HepG2 (cell line): Measurements from ENCODE around the gene FBXO24. TPM values are rescaled to one million over a fixed set of nuclear protein-coding genes. Genes with fewer than 3 reads are reported as not detected.

ENCODE experiments used
- CBX5 ChIP-seq: sonication (generic); formaldehyde crosslinking; IDR thresholded peaks from 2 replicates; pipeline ENCODE4 v1.4.0; 2020; ENCODE audit warnings: missing genetic modification reagents, borderline replicate concordance
- FOXK2 ChIP-seq: fragments of 450-650 bp; IDR thresholded peaks from 2 replicates; pipeline ENCODE4 v1.6.1; 2016
- HNRNPL ChIP-seq: fragments of 200-400 bp; formaldehyde crosslinking; IDR thresholded peaks from 2 replicates; pipeline ENCODE4 v1.6.1; 2017; ENCODE audit warnings: mild to moderate bottlenecking, low read depth, low read length
- HOXA3 ChIP-seq: sonication (generic); formaldehyde crosslinking; IDR thresholded peaks from 2 replicates; pipeline ENCODE4 v1.5.0; 2020; ENCODE audit warnings: missing genetic modification reagents
- ISX ChIP-seq: sonication (generic); formaldehyde crosslinking; conservative IDR thresholded peaks from 2 replicates; pipeline ENCODE4 v1.5.0; 2020; ENCODE audit warnings: missing genetic modification reagents
- KDM1A ChIP-seq: IDR thresholded peaks from 2 replicates; pipeline ENCODE4 v1.6.1; 2016; ENCODE audit warnings: missing compliant biosample characterization
- NFE2 ChIP-seq: sonication (generic); formaldehyde crosslinking; IDR thresholded peaks from 2 replicates; pipeline ENCODE4 v1.4.0; 2020; ENCODE audit warnings: missing genetic modification reagents
- SIX4 ChIP-seq: sonication (generic); formaldehyde crosslinking; IDR thresholded peaks from 2 replicates; pipeline ENCODE4 v1.4.0; 2020; ENCODE audit warnings: missing genetic modification reagents
- SMAD1 ChIP-seq: sonication (generic); formaldehyde crosslinking; IDR thresholded peaks from 2 replicates; pipeline ENCODE4 v1.4.0; 2020; ENCODE audit warnings: missing genetic modification reagents, low read depth, mild to moderate bottlenecking, borderline replicate concordance
- TOPORS ChIP-seq: sonication (generic); formaldehyde crosslinking; IDR thresholded peaks from 2 replicates; pipeline ENCODE4 v1.8.0; 2023; ENCODE audit warnings: mild to moderate bottlenecking, missing genetic modification reagents
- ZBTB7A ChIP-seq: sonication (generic); formaldehyde crosslinking; IDR thresholded peaks from 2 replicates; pipeline ENCODE4 v1.8.0; 2022; ENCODE audit warnings: mild to moderate bottlenecking, missing genetic modification reagents
- ZFP82 ChIP-seq: sonication (generic); formaldehyde crosslinking; IDR thresholded peaks from 2 replicates; pipeline ENCODE4 v1.5.1; 2020; ENCODE audit warnings: mild to moderate bottlenecking, missing genetic modification reagents, borderline replicate concordance
- ZFP91 ChIP-seq: sonication (generic); formaldehyde crosslinking; IDR thresholded peaks from 2 replicates; pipeline ENCODE4 v1.9.0; 2022; ENCODE audit warnings: missing genetic modification reagents, mild to moderate bottlenecking, borderline replicate concordance
- ZNF251 ChIP-seq: sonication (generic); formaldehyde crosslinking; IDR thresholded peaks from 2 replicates; pipeline ENCODE4 v1.9.0; 2021; ENCODE audit warnings: mild to moderate bottlenecking, missing genetic modification reagents
- ZNF282 ChIP-seq: fragments of 450-650 bp; IDR thresholded peaks from 2 replicates; pipeline ENCODE4 v1.6.1; 2018; ENCODE audit not compliant: partially characterized antibody
- ZNF501 ChIP-seq: sonication (generic); formaldehyde crosslinking; IDR thresholded peaks from 2 replicates; pipeline ENCODE4 v1.5.1; 2020; ENCODE audit warnings: mild to moderate bottlenecking, moderate library complexity, missing genetic modification reagents
- ZNF83 ChIP-seq: sonication (generic); formaldehyde crosslinking; IDR thresholded peaks from 2 replicates; pipeline ENCODE4 v1.4.0; 2020; ENCODE audit warnings: missing genetic modification reagents, mild to moderate bottlenecking, borderline replicate concordance
- ZNF878 ChIP-seq: sonication (generic); formaldehyde crosslinking; IDR thresholded peaks from 2 replicates; pipeline ENCODE4 v1.8.1; 2023; ENCODE audit warnings: mild to moderate bottlenecking, missing genetic modification reagents, moderate library complexity
- polyA plus RNA-seq, 8 experiments: library from polyadenylated mRNA; depleted of rRNA in 3 of 8; stranded (reverse) in 7 of 8; unstranded in 1 of 8; fragments of >200 nt; fragmentation: Illumina TruSeq in 4 of 8; extraction: Trizol in 4 of 8; gene quantifications; 2 replicates each; pipeline versions ENCODE4 v1.2.1 to v1.2.3, GENCODE V29; 2011 to 2016; ENCODE audit warnings: low read depth in 4 of 8, missing spikeins in 1 of 8, mixed read lengths in 1 of 8; ENCODE audit not compliant: insufficient read depth in 1 of 8
- total RNA-seq, 5 experiments: library from RNA; depleted of rRNA; stranded (reverse); fragments of >200 nt; fragmentation: Illumina TruSeq; extraction: Trizol; gene quantifications; 2 replicates each; pipeline ENCODE4 v1.2.3, GENCODE V29; 2016; ENCODE audit warnings: low read depth in 1 of 5
- TF ChIP-seq, protein P1 (sequence below): fragments of 450-650 bp; IDR thresholded peaks from 2 replicates; pipeline ENCODE4 v1.6.1; 2017; ENCODE audit warnings: mild to moderate bottlenecking
- TF ChIP-seq, protein P2 (sequence below): sonication (generic); formaldehyde crosslinking; IDR thresholded peaks from 2 replicates; pipeline ENCODE4 v1.5.0; 2020; ENCODE audit warnings: missing genetic modification reagents

Gene FBXO24
- total and polyA plus RNA-seq, 2 of the 13 experiments (the other 11 are each of a cell fraction or from before 2014, with no cell fraction given) = 0.20 to 0.55 TPM

- 0 out of 2 replicates have a peak, but pooled peaks have one; percentile 3 for TF ChIP-seq SMAD1 (CRISPR knock-in tag)
- TF ChIP-seq ZNF878 = no peak
- no peak for TF ChIP-seq TOPORS (CRISPR knock-in tag)
- TF ChIP-seq, protein P1, sequence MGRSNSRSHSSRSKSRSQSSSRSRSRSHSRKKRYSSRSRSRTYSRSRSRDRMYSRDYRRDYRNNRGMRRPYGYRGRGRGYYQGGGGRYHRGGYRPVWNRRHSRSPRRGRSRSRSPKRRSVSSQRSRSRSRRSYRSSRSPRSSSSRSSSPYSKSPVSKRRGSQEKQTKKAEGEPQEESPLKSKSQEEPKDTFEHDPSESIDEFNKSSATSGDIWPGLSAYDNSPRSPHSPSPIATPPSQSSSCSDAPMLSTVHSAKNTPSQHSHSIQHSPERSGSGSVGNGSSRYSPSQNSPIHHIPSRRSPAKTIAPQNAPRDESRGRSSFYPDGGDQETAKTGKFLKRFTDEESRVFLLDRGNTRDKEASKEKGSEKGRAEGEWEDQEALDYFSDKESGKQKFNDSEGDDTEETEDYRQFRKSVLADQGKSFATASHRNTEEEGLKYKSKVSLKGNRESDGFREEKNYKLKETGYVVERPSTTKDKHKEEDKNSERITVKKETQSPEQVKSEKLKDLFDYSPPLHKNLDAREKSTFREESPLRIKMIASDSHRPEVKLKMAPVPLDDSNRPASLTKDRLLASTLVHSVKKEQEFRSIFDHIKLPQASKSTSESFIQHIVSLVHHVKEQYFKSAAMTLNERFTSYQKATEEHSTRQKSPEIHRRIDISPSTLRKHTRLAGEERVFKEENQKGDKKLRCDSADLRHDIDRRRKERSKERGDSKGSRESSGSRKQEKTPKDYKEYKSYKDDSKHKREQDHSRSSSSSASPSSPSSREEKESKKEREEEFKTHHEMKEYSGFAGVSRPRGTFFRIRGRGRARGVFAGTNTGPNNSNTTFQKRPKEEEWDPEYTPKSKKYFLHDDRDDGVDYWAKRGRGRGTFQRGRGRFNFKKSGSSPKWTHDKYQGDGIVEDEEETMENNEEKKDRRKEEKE = no peak
- no peak for TF ChIP-seq KDM1A (CRISPR knock-in tag)
- TF ChIP-seq CBX5 (CRISPR knock-in tag) = no peak
- peak; percentile 80; the same call in 1 of the 2 replicates for TF ChIP-seq ZFP82
- no peak for TF ChIP-seq NFE2
- TF ChIP-seq FOXK2 = 0 out of 2 replicates have a peak, but pooled peaks have one; percentile 8
- peak; percentile 59; the same call in 1 of the 2 replicates for TF ChIP-seq ZFP91 (CRISPR knock-in tag)
- TF ChIP-seq ZBTB7A (CRISPR knock-in tag) = no peak
- TF ChIP-seq HNRNPL = peak; percentile 50; the same call in 1 of the 2 replicates
- no peak for TF ChIP-seq ZNF251 (CRISPR knock-in tag)
- TF ChIP-seq HOXA3 = peak; percentile 46
- TF ChIP-seq ZNF83 = no peak
- TF ChIP-seq, protein P2, sequence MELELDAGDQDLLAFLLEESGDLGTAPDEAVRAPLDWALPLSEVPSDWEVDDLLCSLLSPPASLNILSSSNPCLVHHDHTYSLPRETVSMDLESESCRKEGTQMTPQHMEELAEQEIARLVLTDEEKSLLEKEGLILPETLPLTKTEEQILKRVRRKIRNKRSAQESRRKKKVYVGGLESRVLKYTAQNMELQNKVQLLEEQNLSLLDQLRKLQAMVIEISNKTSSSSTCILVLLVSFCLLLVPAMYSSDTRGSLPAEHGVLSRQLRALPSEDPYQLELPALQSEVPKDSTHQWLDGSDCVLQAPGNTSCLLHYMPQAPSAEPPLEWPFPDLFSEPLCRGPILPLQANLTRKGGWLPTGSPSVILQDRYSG (CRISPR knock-in tag) = no peak
- TF ChIP-seq ZNF501 (CRISPR knock-in tag) = peak; percentile 64
- no peak; the same call in 1 of the 2 replicates for TF ChIP-seq ISX (CRISPR knock-in tag)
- no peak for TF ChIP-seq SIX4 (CRISPR knock-in tag)
- no peak for TF ChIP-seq ZNF282
Observed at GRCh38 chr7:100611983-100612729, 26.0 kb downstream of the FBXO24 start, which contains the start of gene MOSPD3 (continued).
